ENCODE data around the gene CR2.
"Not testable (repeated sequence)": the region's sequence is repeated elsewhere in the genome, so short reads cannot be mapped to it uniquely, and the experiment has no call there.

The CR2 gene

GRCh38 chr1:207454046-207454964, at the start of gene CR2:
Gene CR2, plus strand, starts transcription at chr1:207454328. Its CDS starts 91 bp downstream, at chr1:207454419.
- peak in 5 of 6 experiments; percentile 18 to 51 (median 41) for DNase-seq

DNA sequence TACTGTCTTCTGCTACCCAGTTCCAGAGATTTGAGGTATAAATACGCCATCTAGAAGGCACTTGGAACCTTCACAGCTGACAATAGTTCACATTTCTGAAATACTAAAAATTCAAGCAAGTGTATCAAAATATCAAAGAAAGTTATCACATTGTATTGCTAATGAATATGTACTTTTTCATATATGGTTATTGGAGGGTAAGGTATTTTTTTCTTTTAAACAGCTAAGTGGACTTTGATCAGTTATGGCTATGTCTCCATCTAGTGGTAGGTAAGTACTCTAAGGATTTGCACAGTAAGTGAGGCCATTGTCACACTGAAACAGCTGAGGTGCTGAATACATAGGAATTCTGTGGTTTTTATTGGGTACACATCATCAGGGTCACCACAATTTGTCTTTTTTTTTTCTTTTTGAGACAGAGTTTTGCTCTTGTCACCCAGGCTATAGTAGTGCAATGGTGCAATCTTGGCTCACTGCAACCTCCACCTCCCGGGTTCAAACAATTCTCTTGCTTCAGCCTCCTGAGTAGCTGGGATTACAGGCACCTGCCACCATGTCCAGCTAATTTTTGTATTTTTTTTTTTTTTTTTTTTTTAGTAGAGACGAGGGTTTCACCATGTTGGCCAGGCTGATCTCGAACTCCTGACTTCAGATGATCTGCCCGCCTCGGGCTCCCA, 49.1 kb upstream of the CR2 start:
- peak in 3 of 6 experiments; percentile 33 to 67 (median 63) for DNase-seq

DNA sequence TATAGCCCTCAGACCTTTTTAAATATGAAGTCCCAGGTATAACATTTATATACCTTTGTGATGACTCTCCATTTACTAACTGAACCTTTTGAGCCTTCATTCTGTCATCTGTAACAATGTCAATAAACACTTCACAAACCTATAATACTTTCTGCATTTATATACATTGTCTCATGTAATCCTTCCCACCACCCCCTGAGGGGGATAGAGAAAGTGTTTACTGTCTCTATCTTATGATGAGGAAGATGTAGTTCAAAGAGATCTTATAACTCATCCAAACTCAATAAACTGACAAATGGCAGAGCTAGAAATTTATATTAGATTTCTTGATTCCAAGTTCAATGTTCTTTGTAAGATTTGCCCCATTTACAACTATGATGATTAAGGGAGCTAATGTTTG, 48.3 kb upstream of the CR2 start:
- no peak for DNase-seq

DNA sequence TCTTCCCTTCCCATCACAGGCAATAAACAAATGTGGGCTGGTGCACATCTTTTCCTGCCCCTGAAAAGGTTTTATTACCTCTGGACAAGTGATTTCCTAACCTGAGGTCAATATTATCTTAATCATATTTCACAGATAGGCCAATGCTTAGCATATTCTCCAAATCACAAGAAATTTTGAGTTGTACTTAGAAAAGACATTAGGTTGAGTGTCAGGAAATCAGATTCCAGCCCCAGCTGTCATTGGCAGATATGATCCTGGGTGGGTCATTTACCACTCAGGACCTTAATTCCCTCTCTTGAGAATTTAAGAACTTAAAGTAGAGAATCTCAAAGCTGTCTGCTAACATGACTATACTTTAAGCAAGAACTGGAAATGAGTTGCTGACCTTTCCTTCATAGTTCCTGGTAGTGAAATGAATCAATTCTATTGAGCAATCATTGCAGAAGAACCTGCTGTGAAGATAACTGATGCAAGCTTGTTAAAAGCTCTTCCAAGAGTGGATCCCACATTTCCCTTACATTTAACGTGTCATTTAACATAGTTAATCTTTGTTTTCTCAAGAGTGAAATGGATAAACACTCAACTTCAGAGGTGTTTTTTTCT, 46.4 kb upstream of the CR2 start:
- DNase-seq: no peak

DNA sequence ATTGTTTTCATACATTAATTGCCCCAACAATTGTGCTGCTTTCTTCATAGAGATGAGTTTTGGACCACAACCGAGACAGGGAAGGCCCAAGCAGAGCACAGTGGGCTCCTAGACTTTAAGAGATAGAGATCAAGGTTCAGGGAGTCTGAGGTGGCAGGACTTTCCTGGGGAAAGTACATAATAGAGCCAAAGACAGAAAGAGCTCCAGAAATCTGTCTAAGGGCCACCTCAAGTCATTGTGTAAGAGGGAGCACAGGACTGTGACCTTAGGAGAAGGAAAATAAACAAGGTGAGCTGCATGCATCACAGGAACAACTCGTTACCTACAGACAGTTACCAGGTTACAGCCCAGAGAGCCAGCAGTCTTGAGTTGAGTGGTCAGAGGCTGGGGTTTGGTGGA, 41.3 kb upstream of the CR2 start:
- DNase-seq: no peak

DNA sequence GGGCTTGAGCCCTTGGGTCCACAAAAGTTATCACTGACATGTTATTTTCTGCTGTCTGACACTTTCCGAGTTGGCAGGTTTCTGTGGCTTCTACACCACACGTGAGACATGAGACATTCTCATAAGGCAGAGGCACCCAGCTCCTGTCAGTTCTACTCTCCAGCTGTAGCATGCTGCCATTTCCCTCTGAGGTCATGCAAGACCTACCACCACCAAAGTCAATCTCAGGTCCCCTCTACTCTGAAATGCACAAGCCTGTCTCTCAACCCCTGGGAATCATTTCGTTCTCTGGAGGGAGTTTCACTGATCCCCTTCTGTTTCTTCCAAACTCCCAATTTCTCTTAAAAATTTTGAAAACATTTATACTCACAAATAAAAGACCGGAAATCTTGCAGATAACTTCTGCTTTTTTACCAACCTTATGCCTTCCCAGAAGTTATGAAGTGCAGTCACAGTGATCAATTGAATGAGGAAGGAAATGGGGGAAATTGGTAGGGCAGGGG, 39.5 kb upstream of the CR2 start:
- DNase-seq: peak in 2 of 6 experiments; percentile 26 to 27

DNA sequence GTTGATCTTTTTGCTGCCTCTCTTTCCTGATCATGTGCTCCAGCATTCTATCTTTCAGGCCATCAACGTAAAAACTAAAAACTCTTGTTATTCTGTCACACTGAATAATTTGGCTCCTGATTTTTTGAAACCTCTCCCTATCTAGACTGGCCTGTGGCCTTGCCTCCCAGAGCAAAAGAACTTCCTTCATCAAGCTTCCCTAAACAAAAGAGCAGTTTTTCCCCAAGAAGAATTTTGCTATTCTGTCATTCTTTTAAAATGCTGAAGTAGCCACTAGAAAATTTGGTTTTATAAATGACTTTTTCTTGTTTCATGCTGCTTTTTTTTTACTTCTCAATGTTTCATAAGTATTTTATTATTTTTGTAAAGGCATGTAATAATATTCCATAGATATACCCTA, 37.1 kb upstream of the CR2 start:
- DNase-seq: no peak

DNA sequence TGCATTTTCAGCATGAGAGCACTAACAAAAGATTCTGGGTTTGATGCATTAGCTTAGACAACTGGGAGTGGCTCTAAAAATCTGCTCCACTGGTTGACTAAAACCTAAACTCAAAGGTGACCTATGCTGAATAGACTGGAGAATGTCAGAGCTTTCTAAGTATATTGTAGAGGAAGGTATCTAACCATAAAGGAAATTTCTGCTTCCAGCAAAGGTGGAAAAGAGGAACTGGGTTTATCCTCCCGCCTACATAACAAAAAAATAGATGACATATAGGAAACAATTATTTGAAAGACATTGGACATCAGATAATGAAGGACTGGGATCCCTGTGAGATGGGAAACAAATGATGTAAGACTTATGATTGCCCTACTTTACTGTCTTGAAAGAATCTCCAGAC, 35.8 kb upstream of the CR2 start:
- no peak for DNase-seq

DNA sequence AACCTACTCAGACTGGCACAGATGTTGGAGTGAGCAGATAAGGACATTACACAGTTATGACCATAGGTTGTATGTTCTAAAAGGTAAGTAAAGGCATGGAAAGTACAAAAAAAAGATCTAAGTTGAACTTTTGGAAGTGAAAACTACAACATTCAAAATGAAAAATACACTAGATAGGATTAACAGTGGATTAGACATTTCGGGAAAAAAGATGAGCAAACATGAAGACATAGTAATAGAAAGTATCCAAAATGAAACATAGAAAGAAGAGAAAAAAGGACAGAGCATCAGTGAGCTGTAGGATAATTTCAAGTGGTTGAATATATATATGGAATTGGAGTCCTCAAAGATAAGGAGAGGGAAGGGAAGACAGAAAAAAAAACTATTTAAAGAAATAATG, 34.0 kb upstream of the CR2 start:
- no peak for DNase-seq

GRCh38 chr1:207421078-207421477, 33.0 kb upstream of the CR2 start:
- no peak for DNase-seq

DNA sequence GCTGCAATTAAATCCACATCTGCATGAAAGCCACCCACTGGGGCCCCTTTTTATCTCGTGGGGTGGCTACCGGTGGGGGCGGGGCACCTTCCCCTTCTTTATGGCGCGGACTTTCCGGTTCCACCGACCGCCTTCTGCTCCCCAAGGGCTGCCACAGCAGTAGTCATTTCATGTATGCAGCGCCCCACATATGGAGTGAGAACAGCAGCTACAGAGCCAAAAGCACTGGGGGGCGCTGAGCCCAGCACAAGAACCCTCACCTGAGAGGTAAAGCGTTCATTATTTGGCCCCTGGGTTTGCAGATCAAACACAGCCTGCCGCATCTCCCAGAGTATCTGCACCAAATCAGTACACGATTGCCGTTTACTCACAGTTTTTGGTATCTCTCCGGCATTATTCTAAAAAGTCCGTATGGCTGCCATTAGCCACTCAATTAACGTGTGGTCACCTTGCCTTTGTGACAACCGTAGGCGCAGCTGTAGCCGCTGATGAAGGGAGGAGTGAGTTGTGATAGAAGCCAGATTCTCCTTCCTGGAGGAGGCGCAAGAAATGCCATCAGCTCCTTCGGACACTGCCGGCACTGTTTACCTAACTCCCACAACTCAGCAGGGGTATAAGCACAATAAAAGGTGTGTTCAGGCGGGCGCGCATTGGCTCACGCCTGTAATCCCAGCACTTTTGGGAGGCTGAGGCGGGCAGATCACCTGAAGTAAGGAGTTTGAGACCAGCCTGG, 30.4 kb upstream of the CR2 start:
- DNase-seq: no peak

DNA sequence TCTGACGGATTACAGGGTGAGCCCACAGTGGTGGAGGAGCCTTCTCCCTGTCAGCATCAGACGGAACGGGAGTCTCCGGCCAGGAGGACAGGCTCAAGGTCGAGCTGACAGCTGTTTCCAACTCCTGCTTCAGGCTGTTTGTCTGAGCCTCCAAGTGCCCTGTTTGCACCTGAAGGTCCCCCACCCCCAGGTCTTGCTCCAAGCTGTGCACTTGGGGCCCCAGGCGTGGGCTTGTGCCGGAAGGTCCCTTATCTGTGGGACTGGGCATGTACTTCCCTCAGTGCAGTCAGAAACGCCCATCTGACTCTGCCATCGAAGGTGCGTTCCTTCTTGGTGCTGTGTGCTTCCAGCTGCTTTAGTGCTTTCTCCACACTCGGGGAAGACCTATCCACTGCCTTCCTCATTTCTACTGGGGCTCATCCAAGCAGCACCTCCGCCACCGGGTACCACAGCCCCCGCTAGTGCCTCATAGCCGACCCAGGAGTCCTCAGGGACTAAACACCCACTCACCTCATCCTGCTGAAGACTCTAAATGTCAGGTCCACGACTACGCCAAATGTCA, 29.5 kb upstream of the CR2 start:
- DNase-seq: no peak

DNA sequence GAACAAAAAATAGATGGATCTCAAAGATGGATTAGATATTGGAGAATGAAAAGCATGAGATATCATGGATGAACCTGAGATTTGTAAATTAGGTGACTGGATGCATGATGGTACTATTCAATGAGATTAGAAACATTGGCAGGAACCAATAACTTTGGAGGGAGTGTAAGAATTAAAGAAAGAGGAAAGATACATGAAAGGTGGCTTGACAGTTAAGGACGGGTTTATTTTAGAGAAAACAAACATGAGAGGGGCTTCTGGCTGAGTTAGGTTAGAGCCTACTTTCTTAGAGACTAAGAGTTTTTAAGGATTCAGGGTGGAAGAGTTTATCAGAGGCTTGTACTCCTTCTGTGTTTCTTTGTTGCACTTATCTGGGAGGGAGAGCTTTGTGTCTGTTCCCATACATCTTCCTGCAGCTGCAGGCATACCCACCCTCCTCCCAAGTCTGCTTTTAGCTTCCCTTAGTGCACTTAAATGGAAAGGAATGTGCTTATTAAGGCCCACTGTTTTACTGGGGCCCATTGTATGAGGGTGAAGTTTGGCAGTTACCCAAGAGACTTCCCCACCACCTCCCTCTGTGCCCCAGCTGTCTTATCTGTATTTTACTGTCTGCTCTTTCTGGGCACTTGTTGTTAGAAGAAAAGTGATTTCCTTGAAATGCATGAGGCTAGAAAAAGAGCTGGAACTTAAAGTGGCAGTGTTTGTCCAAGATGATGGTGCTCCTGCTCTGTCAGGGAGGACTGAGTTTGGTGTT, 26.1 kb upstream of the CR2 start:
- no peak for DNase-seq

GRCh38 chr1:207428783-207429182, 25.3 kb upstream of the CR2 start:
- DNase-seq: no peak

- no peak for DNase-seq
Measured at GRCh38 chr1:207429963-207430362, 24.2 kb upstream of the CR2 start.

- no peak for DNase-seq
Measured at GRCh38 chr1:207430602-207431001, 23.5 kb upstream of the CR2 start.

GRCh38 chr1:207431508-207431907, 22.6 kb upstream of the CR2 start:
- DNase-seq: no peak

DNA sequence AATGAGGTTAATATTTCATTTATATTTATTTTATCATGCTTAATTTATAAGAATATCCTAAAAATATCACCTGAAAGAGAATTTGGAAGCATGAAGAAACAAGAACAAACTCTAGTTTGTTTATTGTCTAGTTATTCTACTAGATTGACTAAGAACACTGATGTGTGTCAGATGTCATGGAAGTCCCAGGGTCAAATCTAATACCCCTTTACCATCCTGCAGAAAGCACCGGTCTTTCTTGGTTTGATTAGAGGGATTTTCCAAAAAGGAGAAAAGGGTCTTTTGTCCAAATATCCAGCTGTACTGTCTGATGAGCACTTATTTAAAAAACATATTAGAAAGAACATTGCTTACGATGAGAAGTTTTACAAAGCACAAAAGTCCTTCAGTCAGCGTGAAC, 20.7 kb upstream of the CR2 start:
- no peak for DNase-seq

- DNase-seq: not testable (repeated sequence)
Measured at GRCh38 chr1:207436746-207437145, 17.4 kb upstream of the CR2 start.

DNA sequence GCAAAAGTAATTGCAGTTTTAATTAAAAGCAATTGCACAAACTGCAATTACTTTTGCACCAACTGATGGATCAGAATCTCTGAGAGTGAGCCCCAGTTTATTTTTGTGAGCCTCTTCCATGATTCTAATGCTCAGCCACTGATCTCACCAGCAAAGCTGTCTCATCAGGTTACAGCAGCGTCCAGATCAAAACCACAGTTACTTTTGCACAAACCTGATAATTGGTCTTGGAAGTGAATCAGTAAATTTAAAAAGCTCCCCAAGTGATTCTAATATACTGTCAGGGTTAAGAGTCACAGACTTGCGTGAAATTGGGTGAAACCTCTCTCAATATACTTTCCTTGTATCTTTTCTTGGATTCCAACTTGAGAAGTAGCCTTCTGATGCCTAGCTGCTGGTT, 13.5 kb upstream of the CR2 start:
- DNase-seq: no peak

DNA sequence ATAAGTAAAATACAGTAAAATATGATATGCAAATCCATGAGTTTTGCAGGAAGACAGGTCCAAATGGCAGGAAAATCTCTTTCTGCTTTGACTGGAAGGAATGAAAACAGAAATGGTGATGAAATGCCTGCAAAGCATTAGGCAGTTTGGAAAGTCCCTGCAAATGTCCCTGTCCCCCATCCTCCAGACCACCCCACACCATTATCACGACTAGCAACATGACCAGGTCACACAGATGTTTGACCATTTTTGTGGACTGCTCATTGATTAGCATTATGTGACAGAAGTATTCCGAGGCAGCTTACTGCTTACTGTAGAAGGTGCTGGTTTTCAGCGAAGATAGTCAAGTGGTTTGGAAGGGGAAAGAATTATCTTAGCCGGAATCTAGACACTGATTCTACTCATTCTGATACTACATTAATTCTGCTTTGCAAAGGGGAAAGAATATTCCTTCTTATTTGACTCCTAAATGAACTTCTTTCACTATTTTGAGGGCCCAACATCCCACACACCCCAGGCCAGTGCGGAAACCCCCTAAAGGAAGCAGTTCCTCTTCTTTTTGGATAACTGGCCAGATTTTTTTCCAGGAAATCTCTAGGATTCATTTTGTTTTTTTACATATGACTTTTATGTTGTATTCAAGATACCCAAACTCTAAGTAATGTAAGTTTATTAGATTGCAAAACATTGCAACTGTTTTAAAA, 9.5 kb upstream of the CR2 start:
- DNase-seq: no peak
